GM19397 (cell line): ENCODE results near the gene ASPA.
"Not testable (repeated sequence)": the region's sequence is repeated elsewhere in the genome, so short reads cannot be mapped to it uniquely, and the experiment has no call there.

ENCODE experiments used
- ATAC-seq: cut with Tn5 transposase; IDR thresholded peaks from one replicate; pipeline ENCODE4 v1.9.1; 2021; ENCODE audit warnings: mild to moderate bottlenecking, moderate library complexity; ENCODE audit not compliant: unreplicated experiment

Gene ASPA

GRCh38 chr17:3507071-3507470, 31.3 kb downstream of the ASPA start:
- ATAC-seq = no peak

GRCh38 chr17:3507869-3508268, 32.1 kb downstream of the ASPA start:
- no peak for ATAC-seq

GRCh38 chr17:3510090-3510489, 34.3 kb downstream of the ASPA start:
- ATAC-seq = no peak

- ATAC-seq = no peak
Observed at GRCh38 chr17:3511852-3512504, 36.2 kb downstream of the ASPA start.

- ATAC-seq = no peak
Observed at GRCh38 chr17:3512505-3513171, 36.8 kb downstream of the ASPA start.

- no peak for ATAC-seq
Observed at GRCh38 chr17:3513305-3514035, 37.7 kb downstream of the ASPA start.

- not testable (repeated sequence) for ATAC-seq
Observed at GRCh38 chr17:3514167-3514566, 38.4 kb downstream of the ASPA start.

GRCh38 chr17:3514873-3515272, 39.1 kb downstream of the ASPA start:
- no peak for ATAC-seq

- not testable (repeated sequence) for ATAC-seq
Observed at GRCh38 chr17:3519472-3519871, 43.7 kb downstream of the ASPA start.

GRCh38 chr17:3524024-3524423, 48.2 kb downstream of the ASPA start:
- ATAC-seq = no peak

GRCh38 chr17:3526491-3526890, 50.7 kb downstream of the ASPA start:
- no peak for ATAC-seq

GRCh38 chr17:3526971-3527370, 51.2 kb downstream of the ASPA start:
- ATAC-seq = no peak

- ATAC-seq = no peak
Observed at GRCh38 chr17:3527468-3527867, 51.7 kb downstream of the ASPA start.

GRCh38 chr17:3527896-3528295, 52.1 kb downstream of the ASPA start:
- no peak for ATAC-seq

GRCh38 chr17:3528403-3528851, 52.6 kb downstream of the ASPA start:
- ATAC-seq = no peak

GRCh38 chr17:3528880-3529511, 53.2 kb downstream of the ASPA start:
- no peak for ATAC-seq

GRCh38 chr17:3529817-3530741, 54.3 kb downstream of the ASPA start:
- no peak for ATAC-seq

- no peak for ATAC-seq
Observed at GRCh38 chr17:3531266-3532101, 55.7 kb downstream of the ASPA start.

GRCh38 chr17:3532106-3532858, 56.5 kb downstream of the ASPA start:
- ATAC-seq = no peak
